ENCODE results near the gene BBOF1. TPM values are rescaled to one million over a fixed set of nuclear protein-coding genes. Genes with fewer than 3 reads are reported as not detected.

BBOF1 gene
- total and polyA plus RNA-seq, 2 of the 8 experiments (the other 6 are each of a cell fraction or from before 2014, with no cell fraction given), result 0.26 to 0.60 TPM

DNA sequence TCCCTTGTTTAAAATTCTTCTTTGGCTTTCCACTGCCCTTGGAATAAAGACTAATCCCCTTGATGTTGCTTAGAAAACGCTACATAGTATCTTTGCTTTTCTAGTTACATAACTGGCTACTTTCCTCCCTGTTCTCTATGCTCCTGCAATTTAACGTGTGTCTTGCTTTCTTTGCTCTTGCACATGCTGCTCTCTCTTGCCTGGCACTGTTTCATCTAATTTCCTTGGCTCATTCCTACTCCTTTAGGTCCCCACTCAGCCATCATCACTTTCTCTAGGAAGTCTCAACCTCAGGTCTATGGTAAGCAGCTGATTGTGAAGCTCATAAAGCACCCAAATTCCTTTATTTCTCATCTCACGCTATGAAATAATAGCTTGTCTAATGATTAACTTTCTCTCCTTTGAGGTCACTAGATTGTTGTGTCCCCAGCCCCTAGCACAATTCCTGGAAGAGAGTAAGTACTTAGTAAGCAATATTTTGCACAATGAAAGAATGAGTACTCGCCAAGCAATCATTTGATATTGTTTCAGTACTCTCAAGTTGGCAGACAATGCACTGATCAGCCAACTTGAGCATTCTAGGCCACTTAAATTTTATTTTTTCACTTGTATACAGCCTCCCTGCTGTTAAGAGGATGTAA is 61.8 kb downstream of the BBOF1 start:
- Histone ChIP-seq H2BK120ac (replicated peaks; ENCODE audit: low read depth, low read length) (no peak overlapping the region), H3K4ac (replicated peaks; ENCODE audit: insufficient read length, low read depth, low read length) (no peak overlapping the region), H3K23ac (ENCODE audit: insufficient read length) (no peak overlapping the region), H3K9me3 (ENCODE audit: insufficient read depth in 2 of 2, low read depth in 1 of 2, low read length in 1 of 2) (no peaks in the 10 kb centered on the region), H4K8ac (ENCODE audit: extremely low read depth, insufficient read depth, low read length) (no peak overlapping the region), H3K56ac (replicated peaks; ENCODE audit: insufficient read length, low read depth, low read length) (no peak overlapping the region), H2BK5ac (ENCODE audit: low read depth, low read length) (no peak overlapping the region), H3K4me3 (ENCODE audit: extremely low read depth in 1 of 4, insufficient read depth in 2 of 4, low read depth in 3 of 4, low read length in 4 of 4) (no peak overlapping the region), H2AK5ac (ENCODE audit: low read depth, low read length) (no peak overlapping the region), H3K79me2 (ENCODE audit: control insufficient read depth in 1 of 2, insufficient read depth in 2 of 2, low read length in 2 of 2) (peaks cover 3 to 20% of the 10 kb centered on the region in 2 experiments; a peak in 3 of 4 replicates), H3K36me3 (ENCODE audit: control insufficient read depth in 2 of 4, insufficient read depth in 4 of 4, low read length in 3 of 4) (no peaks in the 10 kb centered on the region), H3K4me2 (ENCODE audit: insufficient read depth in 1 of 2, low read depth in 2 of 2, low read length in 2 of 2) (no peak overlapping the region), H3K27me3 (replicated peaks in 1 of 4; ENCODE audit: control insufficient read depth in 3 of 4, extremely low read depth in 1 of 4, insufficient read depth in 3 of 4, low read length in 3 of 4) (no peaks in the 10 kb centered on the region), H4K91ac (replicated peaks; ENCODE audit: insufficient read length, low read length) (no peak overlapping the region), H4K20me1 (replicated peaks in 1 of 2; ENCODE audit: control insufficient read depth in 1 of 2, insufficient read depth in 2 of 2, low read length in 2 of 2) (no peaks in the 10 kb centered on the region), H4K5ac (ENCODE audit: insufficient read length, low read depth, low read length) (no peak overlapping the region), H2BK20ac (ENCODE audit: low read length) (no peak overlapping the region), H2BK12ac (ENCODE audit: low read depth, low read length) (no peak overlapping the region), H3K27ac (ENCODE audit: low read depth, low read length) (no peak overlapping the region), H3K14ac (ENCODE audit: insufficient read length) (no peak overlapping the region), H2AFZ (ENCODE audit: low read length) (no peak overlapping the region), H3K79me1 (ENCODE audit: low read depth, low read length) (no peaks in the 10 kb centered on the region; the same call in 1 of the 2 replicates), H3K18ac (ENCODE audit: extremely low read depth, low read length) (no peak overlapping the region), H3K4me1 (replicated peaks in 1 of 4; ENCODE audit: control insufficient read depth in 3 of 4, insufficient read depth in 4 of 4, low read length in 3 of 4) (peaks cover 0 to 3% (median 1%) of the 10 kb centered on the region in 4 experiments; a peak in 4 of 7 replicates), H2BK15ac (ENCODE audit: low read length) (no peak overlapping the region), H3K9ac (replicated peaks in 1 of 4; ENCODE audit: extremely low read depth in 1 of 4, low read depth in 3 of 4, low read length in 3 of 4) (no peak overlapping the region), H3K23me2 (ENCODE audit: low read depth, low read length) (peaks cover 7% of the 10 kb centered on the region; the same call in 1 of the 2 replicates)
- FAIRE-seq, result no peak
- 91% methylated on average over 4 of the region's 4 CpGs; no CpG with 5 or more reads in 1 of the 2 experiments for WGBS, 2 experiments (ENCODE audit: extremely low coverage in 1 of 2, insufficient coverage in 1 of 2, insufficient read length in 1 of 2, insufficient replicate concordance in 2 of 2, low coverage in 1 of 2, low lambda C conversion rate in 2 of 2, missing lambda C conversion rate in 1 of 2)
- ChIA-PET POLR2A (ENCODE audit: partially characterized antibody) (no interaction called here), CTCF (ENCODE audit: partially characterized antibody) (no interaction called here)
- no peak for TF ChIP-seq CREB1 (IDR thresholded peaks at IDR 0.05)
- no peak for TF ChIP-seq RNF2 (IDR thresholded peaks at IDR 0.05; ENCODE audit: borderline replicate concordance, low read depth, low read length, missing control alignments, poor library complexity, severe bottlenecking)
- no peak for TF ChIP-seq BCL11A (IDR thresholded peaks at IDR 0.05; ENCODE audit: low read depth in 2 of 2, low read length in 2 of 2)
- no peak for TF ChIP-seq CTBP2 (IDR thresholded peaks at IDR 0.05; ENCODE audit: borderline replicate concordance, insufficient read depth, insufficient read length, low read length)
- no peak for TF ChIP-seq CBX8 (IDR thresholded peaks at IDR 0.05; ENCODE audit: borderline replicate concordance, low read depth, low read length)
- no peak for TF ChIP-seq TEAD4 (IDR thresholded peaks at IDR 0.05; ENCODE audit: low read depth, low read length)
- no peak for TF ChIP-seq YY1 (IDR thresholded peaks at IDR 0.05; ENCODE audit: low read depth, low read length)
- no peak for TF ChIP-seq EZH2 (IDR thresholded peaks at IDR 0.05; ENCODE audit: low read depth, low read length, severe bottlenecking)
- no peak for TF ChIP-seq NANOG (IDR thresholded peaks at IDR 0.05; ENCODE audit: insufficient read depth, low read depth, low read length, poor library complexity, severe bottlenecking)
- no peak for TF ChIP-seq CHD1 (IDR thresholded peaks at IDR 0.05; ENCODE audit: low read depth, low read length)
- no peak for TF ChIP-seq EP300 (IDR thresholded peaks at IDR 0.05; ENCODE audit: borderline replicate concordance in 1 of 2, low read depth in 2 of 2, low read length in 2 of 2)
- no peak for TF ChIP-seq TBP (IDR thresholded peaks at IDR 0.05; ENCODE audit: low read depth, low read length)
- no peak for TF ChIP-seq SP4 (IDR thresholded peaks at IDR 0.05; ENCODE audit: low read length)
- no peak for DNase-seq (ENCODE audit: low read depth in 1 of 2, low spot score in 2 of 2)
